Choroid plexus epithelial cell (primary cell): ENCODE data around the gene MRGPRE.

Experiments
- DNase-seq: peaks from one replicate; pipeline ENCODE4 v3.0.0-alpha.2; 2010; ENCODE audit warnings: low read depth
- H3K4me3 ChIP-seq: 2 replicates; pipeline ENCODE4 v1.5.1; 2011; ENCODE audit warnings: low read depth, mild to moderate bottlenecking, control low read depth, low read length, moderate library complexity
- CTCF ChIP-seq: conservative IDR thresholded peaks from 2 replicates; pipeline ENCODE4 v1.5.1; 2011; ENCODE audit warnings: low read depth, mild to moderate bottlenecking, control low read depth, inconsistent platforms, low read length, moderate library complexity

MRGPRE gene

GRCh38 chr11:3190600-3190999, 41.6 kb downstream of the MRGPRE start:
- no peak for DNase-seq
- H3K4me3 ChIP-seq = no peak overlapping the region
- TF ChIP-seq CTCF = no peak

GRCh38 chr11:3189886-3190583, 42.2 kb downstream of the MRGPRE start:
- H3K4me3 ChIP-seq = no peak overlapping the region
- no peak for DNase-seq
- TF ChIP-seq CTCF = no peak

GRCh38 chr11:3189196-3189843, 42.9 kb downstream of the MRGPRE start:
- no peak for TF ChIP-seq CTCF
- no peak for DNase-seq
- no peak overlapping the region for H3K4me3 ChIP-seq

- no peak overlapping the region for H3K4me3 ChIP-seq
- TF ChIP-seq CTCF = no peak
- no peak for DNase-seq
Observed at GRCh38 chr11:3188496-3189195, 43.6 kb downstream of the MRGPRE start.

GRCh38 chr11:3186166-3186953, 45.9 kb downstream of the MRGPRE start:
- TF ChIP-seq CTCF = no peak
- H3K4me3 ChIP-seq = no peak overlapping the region
- DNase-seq = no peak

- TF ChIP-seq CTCF = no peak
- H3K4me3 ChIP-seq = no peak overlapping the region
- DNase-seq = no peak
Observed at GRCh38 chr11:3184732-3185347, 47.4 kb downstream of the MRGPRE start.
